T-cell (primary cell): ENCODE results near the gene CARS2. TPM values are rescaled to one million over a fixed set of nuclear protein-coding genes. Genes with fewer than 3 reads are reported as not detected.
A peak's percentile ranks its signal among the peaks of the same experiment; 100 is the strongest.
"Not testable (repeated sequence)": the region's sequence is repeated elsewhere in the genome, so short reads cannot be mapped to it uniquely, and the experiment has no call there.

Experiments used
- ATAC-seq, 4 experiments: fragments of 200-7000 bp in 3 of 4; fragments of 150-1000 bp in 1 of 4; cut with Tn5 transposase; replicated peaks in 1 of 4; 1 replicate in 3 of 4; 2 replicates in 1 of 4; pipeline ENCODE4 v1.10.0; 2021; ENCODE audit warnings: moderate library complexity in 3 of 4, mild to moderate bottlenecking in 2 of 4, moderate number of reproducible peaks in 1 of 4
- CTCF ChIA-PET, 2 donors: fragments of 300-600 bp; sonication (Branson Sonifier 250); formaldehyde crosslinking; loops; one replicate each; lab custom pipeline; 2022; ENCODE audit warnings: antibody characterized with exemption in 2 of 2; lab: Charles Lee
- POLR2A ChIA-PET, 2 donors: fragments of 300-600 bp; sonication (Branson Sonifier 250); formaldehyde crosslinking; loops; one replicate each; lab custom pipeline; 2022; ENCODE audit warnings: antibody characterized with exemption in 2 of 2; lab: Charles Lee
- DNase-seq, 35 experiments: peaks; one replicate each; pipeline versions ENCODE4 v3.0.0 to v3.0.0-alpha.2; 2013 to 2023
- H3K27ac ChIP-seq: one replicate; pipeline ENCODE4 v1.5.1; 2013; ENCODE audit warnings: low read length
- H3K27me3 ChIP-seq, 2 experiments: replicated peaks in 1 of 2; 1 replicate in 1 of 2; 2 replicates in 1 of 2; pipeline versions ENCODE4 v1.6.1 to v1.7.0; 2013; ENCODE audit warnings: low read length in 1 of 2, mixed read lengths in 1 of 2; ENCODE audit not compliant: control insufficient read depth in 2 of 2, insufficient read depth in 2 of 2; ENCODE audit errors: extremely low read depth in 1 of 2
- H3K36me3 ChIP-seq, 2 donors: 1 replicate in 1 of 2; 2 replicates in 1 of 2; pipeline versions ENCODE4 v1.6.1 to v1.7.0; 2013; ENCODE audit warnings: low read length in 1 of 2; ENCODE audit not compliant: control insufficient read depth in 2 of 2, insufficient read depth in 1 of 2; ENCODE audit errors: extremely low read depth in 1 of 2
- H3K4me1 ChIP-seq, 2 experiments: 1 replicate in 1 of 2; 2 replicates in 1 of 2; pipeline versions ENCODE4 v1.6.1 to v1.7.0; 2013; ENCODE audit warnings: low read length in 2 of 2, mixed read lengths in 1 of 2; ENCODE audit not compliant: insufficient read depth in 2 of 2, control insufficient read depth in 1 of 2; ENCODE audit errors: extremely low read depth in 1 of 2
- H3K4me3 ChIP-seq, 2 donors: 1 replicate in 1 of 2; 2 replicates in 1 of 2; pipeline versions ENCODE4 v1.5.1 to v1.7.0; 2013; ENCODE audit warnings: mild to moderate bottlenecking in 2 of 2, low read length in 1 of 2, moderate library complexity in 1 of 2; ENCODE audit not compliant: control insufficient read depth in 1 of 2; ENCODE audit errors: extremely low read depth in 1 of 2
- H3K9me3 ChIP-seq: 2 replicates; pipeline ENCODE4 v1.7.0; 2013
- H3K27ac Mint-ChIP-seq, 2 donors: one replicate each; pipeline ENCODE4 v1.8.0; 2020 to 2021; ENCODE audit warnings: mild to moderate bottlenecking in 2 of 2, mixed read lengths in 2 of 2
- H3K27me3 Mint-ChIP-seq, 2 donors: one replicate each; pipeline ENCODE4 v1.8.0; 2021 to 2022; ENCODE audit warnings: mixed read lengths in 2 of 2
- H3K36me3 Mint-ChIP-seq: one replicate; pipeline ENCODE4 v1.8.0; 2021; ENCODE audit warnings: mixed read lengths
- H3K4me1 Mint-ChIP-seq, 3 donors: one replicate each; pipeline ENCODE4 v1.8.0; 2020 to 2022; ENCODE audit warnings: mixed read lengths in 3 of 3, mild to moderate bottlenecking in 1 of 3
- H3K4me3 Mint-ChIP-seq, 3 donors: one replicate each; pipeline ENCODE4 v1.8.0; 2020 to 2022; ENCODE audit warnings: mild to moderate bottlenecking in 3 of 3, mixed read lengths in 3 of 3, moderate library complexity in 3 of 3
- H3K9me3 Mint-ChIP-seq, 3 donors: one replicate each; pipeline ENCODE4 v1.8.0; 2020 to 2022; ENCODE audit warnings: mixed read lengths in 3 of 3
- WGBS: methylation state at CpG from one replicate; pipeline ENCODE4 v1.1.5; 2013; ENCODE audit warnings: missing lambda C conversion rate; ENCODE audit not compliant: insufficient coverage; 5-methylcytosine and 5-hydroxymethylcytosine counted together
- total RNA-seq, 35 experiments: library from RNA in 6 of 35; stranded (reverse) in 6 of 35; fragments of 120-200 nt in 1 of 35; gene quantifications; one replicate each; pipeline versions ENCODE4 v1.2.1 to v1.2.4 and lab custom pipeline; 2013 to 2026

Gene CARS2
- total RNA-seq, 5 donors from 2014 or later (not counting 1 experiment from before 2014, with no cell fraction given), result 74.2 to 102 (median 85.4) TPM

DNA sequence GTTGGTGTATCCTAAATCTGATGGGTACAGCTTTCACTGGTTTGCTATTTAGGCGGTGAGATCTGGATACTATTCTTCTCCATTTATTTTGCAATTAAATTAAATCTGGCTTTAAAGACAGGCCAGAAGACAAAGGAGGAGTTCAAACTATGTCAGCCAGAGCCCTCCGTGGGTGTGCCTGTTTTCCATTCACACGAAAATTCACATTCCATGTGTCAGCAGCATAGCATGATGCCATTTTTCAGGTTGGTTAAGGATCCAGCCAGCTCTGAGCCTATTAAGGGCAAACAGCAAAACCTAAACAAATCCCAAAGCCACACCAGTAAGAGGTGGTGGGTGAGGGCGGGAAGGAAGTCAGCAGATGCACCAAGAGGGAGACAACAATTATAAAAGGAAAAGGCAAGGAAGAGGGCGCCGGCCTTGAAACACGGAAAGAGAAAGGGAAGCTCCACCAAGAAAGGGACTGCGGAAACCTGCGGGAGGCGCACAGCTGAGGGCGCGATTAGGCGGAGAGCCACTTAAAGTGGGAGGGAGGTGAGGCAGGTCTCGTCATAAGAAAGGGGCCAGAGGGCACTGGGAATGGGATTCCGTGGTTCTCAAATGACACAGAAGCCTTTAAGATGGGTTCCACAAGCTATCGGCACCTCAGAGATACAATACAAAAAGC, 43.0 kb downstream of the CARS2 start:
- peaks cover 0 to 8% (median 0%) of the 10 kb centered on the region in 3 donors for H3K9me3 Mint-ChIP-seq
- Histone ChIP-seq H3K4me1 (peaks cover 0 to 6% of the 10 kb centered on the region in 2 experiments), H3K27me3 (no peaks in the 10 kb centered on the region), H3K27ac (no peak overlapping the region), H3K9me3 (no peaks in the 10 kb centered on the region), H3K36me3 (peaks cover 29 to 65% of the 10 kb centered on the region in 2 donors), H3K4me3 (no peak overlapping the region)
- no peak overlapping the region for H3K4me3 Mint-ChIP-seq
- peaks cover 15 to 33% (median 19%) of the 10 kb centered on the region in 3 donors for H3K4me1 Mint-ChIP-seq
- no peak for DNase-seq
- ATAC-seq, result no peak
- H3K27me3 Mint-ChIP-seq, result no peaks in the 10 kb centered on the region
- peaks cover 73% of the 10 kb centered on the region for H3K36me3 Mint-ChIP-seq
- POLR2A ChIA-PET, result no interaction called here
- CTCF ChIA-PET, result interaction anchor here in 1 of 2 donors (0.6 kb wide), 1 partner anchor 93 kb away, joined by 6 read pairs; no protein-coding TSS in a partner anchor
- 96% methylated on average over 11 of the region's 16 CpGs for WGBS
- H3K27ac Mint-ChIP-seq, result no peak overlapping the region

DNA sequence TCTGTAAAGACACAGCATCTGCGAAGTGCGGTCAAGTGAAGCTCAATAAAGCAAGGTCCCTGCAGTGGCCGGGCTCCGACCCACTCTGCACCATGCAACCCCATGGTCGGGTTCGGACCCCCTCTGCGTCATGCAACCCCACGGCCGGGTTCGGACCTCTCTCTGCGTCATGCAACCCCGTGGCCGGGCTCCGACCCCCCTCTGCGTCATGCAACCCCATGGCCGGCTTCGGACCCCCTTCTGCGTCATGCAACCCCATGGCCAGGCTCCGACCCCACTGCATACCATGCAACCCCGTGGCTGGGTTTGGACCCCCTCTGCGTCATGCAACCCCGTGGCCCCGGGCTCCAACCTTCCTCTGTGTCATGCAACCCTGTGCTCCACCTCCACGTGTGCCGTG, 43.8 kb downstream of the CARS2 start:
- 94% methylated on average over 24 of the region's 25 CpGs for WGBS
- Histone ChIP-seq H3K27ac (no peak overlapping the region), H3K36me3 (peaks cover 29 to 58% of the 10 kb centered on the region in 2 donors), H3K27me3 (no peaks in the 10 kb centered on the region), H3K4me3 (no peak overlapping the region), H3K9me3 (no peaks in the 10 kb centered on the region), H3K4me1 (peaks cover 0 to 6% of the 10 kb centered on the region in 2 experiments)
- Mint-ChIP-seq H3K4me3 (no peak overlapping the region), H3K27ac (no peak overlapping the region), H3K9me3 (peaks cover 0 to 8% (median 0%) of the 10 kb centered on the region in 3 donors), H3K27me3 (no peaks in the 10 kb centered on the region), H3K4me1 (peaks cover 23 to 39% (median 27%) of the 10 kb centered on the region in 3 donors), H3K36me3 (peaks cover 67% of the 10 kb centered on the region)
- POLR2A ChIA-PET, result no interaction called here
- DNase-seq, result no peak
- CTCF ChIA-PET, result no interaction called here
- no peak for ATAC-seq

DNA sequence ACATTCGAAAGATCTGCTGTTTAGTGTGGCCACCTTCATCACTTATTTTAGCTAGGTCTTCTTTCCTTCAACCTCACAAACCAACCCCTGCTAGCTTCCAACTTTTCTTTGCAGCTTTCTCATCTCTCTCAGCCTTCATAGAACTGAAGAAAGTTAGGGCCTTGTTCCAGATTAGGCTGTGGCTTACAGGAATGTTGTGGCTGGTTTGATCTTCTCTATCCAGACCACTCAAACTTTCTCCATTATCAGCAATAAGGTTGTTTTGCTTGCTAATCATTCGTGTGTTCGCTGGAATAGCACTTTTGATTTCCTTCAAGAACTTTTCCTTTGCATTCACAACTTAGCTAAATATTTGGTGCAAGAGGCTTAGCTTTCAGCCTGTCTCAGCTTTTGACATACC, 44.7 kb downstream of the CARS2 start:
- 100% methylated on average over 1 of the region's 3 CpGs for WGBS
- Histone ChIP-seq H3K36me3 (peaks cover 29 to 52% of the 10 kb centered on the region in 2 donors), H3K4me1 (peaks cover 0 to 6% of the 10 kb centered on the region in 2 experiments), H3K27me3 (no peaks in the 10 kb centered on the region), H3K9me3 (no peaks in the 10 kb centered on the region), H3K4me3 (no peak overlapping the region), H3K27ac (no peak overlapping the region)
- ChIA-PET CTCF (interaction anchor here (0.6 to 0.7 kb wide), 2 partner anchors 9 to 140 kb away, joined by 3 read pairs; no protein-coding TSS in a partner anchor), POLR2A (interaction anchor here (0.6 to 0.7 kb wide), 3 partner anchors 22 to 50 kb away, joined by 3 to 4 read pairs (median 3); no protein-coding TSS in a partner anchor)
- Mint-ChIP-seq H3K9me3 (peaks cover 0 to 8% (median 0%) of the 10 kb centered on the region in 3 donors), H3K36me3 (peaks cover 66% of the 10 kb centered on the region), H3K4me1 (peaks cover 25 to 41% (median 28%) of the 10 kb centered on the region in 3 donors), H3K27me3 (no peaks in the 10 kb centered on the region), H3K27ac (no peak overlapping the region), H3K4me3 (no peak overlapping the region)
- no peak for DNase-seq
- ATAC-seq, result no peak

DNA sequence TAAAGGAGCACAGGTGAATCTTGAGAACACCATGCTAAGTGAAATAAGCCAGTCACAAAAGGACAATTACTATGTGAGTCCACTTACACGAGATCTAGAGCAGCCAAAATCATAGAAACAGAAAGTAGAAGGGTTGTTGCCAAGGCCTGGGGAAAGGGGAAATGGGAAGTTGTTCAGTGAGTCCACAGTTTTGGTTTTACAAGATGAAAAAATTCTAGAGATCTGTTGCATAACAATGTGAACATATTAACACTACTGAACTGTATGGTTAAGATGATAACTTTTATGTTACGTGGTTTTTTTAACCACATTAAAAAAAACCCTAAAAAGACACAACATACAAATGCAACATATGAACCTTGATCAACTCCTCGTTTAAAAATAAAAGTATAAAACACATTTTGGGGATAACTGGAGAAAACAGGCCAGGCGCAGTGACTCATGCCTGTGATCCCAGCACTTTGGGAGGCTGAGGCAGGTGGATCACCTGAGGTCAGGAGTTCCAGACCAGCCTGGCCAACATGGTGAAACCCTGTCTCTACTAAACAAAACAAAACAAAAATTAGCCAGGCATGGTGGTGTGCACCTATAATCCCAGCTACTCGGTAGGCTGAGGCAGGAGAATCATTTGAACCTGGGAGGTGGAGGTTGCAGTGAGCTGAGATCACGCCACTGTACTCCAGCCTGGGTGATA, 47.6 kb downstream of the CARS2 start:
- H3K4me1 ChIP-seq, H3K9me3 ChIP-seq, H3K27ac ChIP-seq, H3K4me3 ChIP-seq, H3K27me3 Mint-ChIP-seq, H3K9me3 Mint-ChIP-seq, POLR2A ChIA-PET, CTCF ChIA-PET, H3K27me3 ChIP-seq: not testable (repeated sequence)
- Mint-ChIP-seq H3K36me3 (peaks cover 57% of the 10 kb centered on the region), H3K4me1 (peaks cover 29 to 39% (median 35%) of the 10 kb centered on the region in 3 donors), H3K4me3 (peak overlapping the region; percentile 0 to 22 (median 2)), H3K27ac (peak overlapping the region; percentile 66 to 71)
- DNase-seq (peak in 1 of 35 experiments; percentile 14), ATAC-seq (peak; percentile 38 to 79 (median 45))
- peaks cover 19 to 42% of the 10 kb centered on the region in 2 donors for H3K36me3 ChIP-seq
- WGBS, result no CpG with 5 or more reads among the region's 6 CpGs

DNA sequence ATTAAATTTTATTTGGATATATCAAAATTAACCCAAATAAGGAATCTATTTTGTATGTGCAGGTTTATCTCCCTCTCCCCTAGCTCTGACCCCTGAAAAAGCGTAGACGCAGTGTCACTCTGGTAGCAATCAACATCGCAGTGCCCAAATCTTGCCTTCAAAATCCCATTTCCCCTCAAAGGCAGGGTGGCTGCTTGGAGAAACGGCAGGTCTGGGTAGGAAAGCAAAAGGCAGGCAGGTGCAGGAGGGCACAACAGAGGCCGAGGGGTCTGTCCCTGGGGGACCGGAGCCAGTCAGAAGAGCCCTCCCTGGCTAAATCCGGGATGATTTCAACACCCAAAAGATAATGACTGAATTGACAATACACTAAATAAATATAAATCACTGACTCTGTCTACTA, 48.7 kb downstream of the CARS2 start:
- CTCF ChIA-PET, result no interaction called here
- Mint-ChIP-seq H3K4me1 (peaks cover 29 to 42% (median 35%) of the 10 kb centered on the region in 3 donors), H3K9me3 (peaks cover 0 to 8% (median 0%) of the 10 kb centered on the region in 3 donors), H3K27me3 (no peaks in the 10 kb centered on the region), H3K27ac (no peak overlapping the region), H3K4me3 (no peak overlapping the region), H3K36me3 (peaks cover 48% of the 10 kb centered on the region)
- Histone ChIP-seq H3K27ac (no peak overlapping the region), H3K27me3 (no peaks in the 10 kb centered on the region), H3K4me3 (no peak overlapping the region), H3K9me3 (no peaks in the 10 kb centered on the region), H3K36me3 (peaks cover 10 to 40% of the 10 kb centered on the region in 2 donors), H3K4me1 (peaks cover 0 to 4% of the 10 kb centered on the region in 2 experiments)
- no peak for ATAC-seq
- POLR2A ChIA-PET, result interaction anchor here in 1 of 2 donors (0.7 kb wide), 1 partner anchor 534 kb away, joined by 3 read pairs; no protein-coding TSS in a partner anchor
- WGBS, result 100% methylated on average over 2 of the region's 7 CpGs
- DNase-seq, result no peak

DNA sequence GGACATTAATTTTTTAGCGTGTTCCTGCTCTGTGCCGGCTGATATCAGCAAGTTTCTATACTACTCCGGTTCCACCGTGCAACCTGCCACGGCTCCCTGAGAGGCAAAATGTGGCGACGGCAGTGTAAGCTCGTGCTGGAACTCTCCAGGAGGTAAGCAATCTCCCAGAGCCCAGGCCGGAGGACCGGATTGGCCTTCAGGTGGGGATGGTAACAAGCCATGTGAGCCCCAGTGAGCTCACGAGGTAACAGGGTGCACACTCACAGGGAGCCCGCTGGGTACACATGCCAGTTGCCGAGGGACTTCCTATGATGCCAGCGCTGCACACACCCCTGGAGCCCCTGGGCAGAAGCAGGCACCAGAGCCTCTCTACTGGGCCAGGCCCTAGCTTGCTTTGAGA, 52.1 kb downstream of the CARS2 start:
- Mint-ChIP-seq H3K27me3 (no peaks in the 10 kb centered on the region), H3K9me3 (no peaks in the 10 kb centered on the region), H3K36me3 (peaks cover 38% of the 10 kb centered on the region), H3K4me3 (no peak overlapping the region), H3K4me1 (peaks cover 19 to 30% (median 28%) of the 10 kb centered on the region in 3 donors), H3K27ac (no peak overlapping the region)
- H3K4me3 ChIP-seq, result no peak overlapping the region
- H3K4me1 ChIP-seq, result peaks cover 0 to 4% of the 10 kb centered on the region in 2 experiments
- ATAC-seq (no peak), DNase-seq (no peak)
- H3K36me3 ChIP-seq, result peaks cover 19 to 44% of the 10 kb centered on the region in 2 donors
- WGBS, result 99% methylated on average over 14 of the region's 14 CpGs
- H3K27ac ChIP-seq, result no peak overlapping the region
- ChIA-PET POLR2A (no interaction called here), CTCF (no interaction called here)
- no peaks in the 10 kb centered on the region for H3K27me3 ChIP-seq
- no peaks in the 10 kb centered on the region for H3K9me3 ChIP-seq
